ENCODE results near the gene ANKMY2.
"Not testable (repeated sequence)": the region's sequence is repeated elsewhere in the genome, so short reads cannot be mapped to it uniquely, and the experiment has no call there.

ANKMY2 gene

GRCh38 chr7:16609842-16610450 is 35.6 kb downstream of the ANKMY2 start:
- H3K4me3 ChIP-seq (replicated peaks; ENCODE audit: low read depth, low read length): no peak overlapping the region
- TF ChIP-seq CTCF (IDR thresholded peaks at IDR 0.05; ENCODE audit: low read depth, low read length, missing control alignments): no peak
- no peak for DNase-seq (ENCODE audit: extremely low read depth, low read depth)

GRCh38 chr7:16606704-16607103 is 38.9 kb downstream of the ANKMY2 start:
- no peak overlapping the region for H3K4me3 ChIP-seq (replicated peaks; ENCODE audit: low read depth, low read length)
- no peak for TF ChIP-seq CTCF (IDR thresholded peaks at IDR 0.05; ENCODE audit: low read depth, low read length, missing control alignments)
- no peak for DNase-seq (ENCODE audit: extremely low read depth, low read depth)

GRCh38 chr7:16604054-16604453 is 41.5 kb downstream of the ANKMY2 start:
- TF ChIP-seq CTCF (IDR thresholded peaks at IDR 0.05; ENCODE audit: low read depth, low read length, missing control alignments): no peak
- no peak for DNase-seq (ENCODE audit: extremely low read depth, low read depth)
- no peak overlapping the region for H3K4me3 ChIP-seq (replicated peaks; ENCODE audit: low read depth, low read length)

GRCh38 chr7:16603633-16604032 is 41.9 kb downstream of the ANKMY2 start:
- TF ChIP-seq CTCF (IDR thresholded peaks at IDR 0.05; ENCODE audit: low read depth, low read length, missing control alignments): no peak
- no peak overlapping the region for H3K4me3 ChIP-seq (replicated peaks; ENCODE audit: low read depth, low read length)
- no peak for DNase-seq (ENCODE audit: extremely low read depth, low read depth)

GRCh38 chr7:16599860-16600259 is 45.7 kb downstream of the ANKMY2 start:
- H3K4me3 ChIP-seq (replicated peaks; ENCODE audit: low read depth, low read length): no peak overlapping the region
- TF ChIP-seq CTCF (IDR thresholded peaks at IDR 0.05; ENCODE audit: low read depth, low read length, missing control alignments): no peak
- DNase-seq (ENCODE audit: extremely low read depth, low read depth): no peak

- H3K4me3 ChIP-seq (replicated peaks; ENCODE audit: low read depth, low read length): no peak overlapping the region
- TF ChIP-seq CTCF (IDR thresholded peaks at IDR 0.05; ENCODE audit: low read depth, low read length, missing control alignments): no peak
- no peak for DNase-seq (ENCODE audit: extremely low read depth, low read depth)
Observed at GRCh38 chr7:16598015-16598414, 47.5 kb downstream of the ANKMY2 start.

- DNase-seq (ENCODE audit: extremely low read depth, low read depth); H3K4me3 ChIP-seq (replicated peaks; ENCODE audit: low read depth, low read length): not testable (repeated sequence)
Observed at GRCh38 chr7:16595596-16595995, 50.0 kb downstream of the ANKMY2 start.
